ENCODE measurements around the gene ITPRIPL1.

Gene ITPRIPL1

DNA sequence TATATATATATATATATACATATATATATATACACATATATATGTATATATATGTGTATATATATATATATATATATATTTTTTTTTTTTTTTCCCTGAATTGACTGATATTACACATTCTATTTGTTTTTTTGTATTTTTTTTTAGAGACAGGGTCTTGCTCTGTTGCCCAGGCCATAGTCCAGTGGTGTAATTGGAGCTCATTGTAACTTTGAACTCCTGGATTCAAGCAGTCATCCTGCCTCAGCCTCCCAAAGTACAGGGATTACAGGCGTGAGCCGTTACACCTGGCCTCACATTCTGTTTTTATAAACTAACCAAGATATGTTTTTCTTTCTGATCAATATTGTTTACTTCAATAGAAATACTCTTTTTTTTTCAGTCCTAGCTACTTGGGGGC lies 36.6 kb downstream of the ITPRIPL1 start:
- DNase-seq = no peak

DNA sequence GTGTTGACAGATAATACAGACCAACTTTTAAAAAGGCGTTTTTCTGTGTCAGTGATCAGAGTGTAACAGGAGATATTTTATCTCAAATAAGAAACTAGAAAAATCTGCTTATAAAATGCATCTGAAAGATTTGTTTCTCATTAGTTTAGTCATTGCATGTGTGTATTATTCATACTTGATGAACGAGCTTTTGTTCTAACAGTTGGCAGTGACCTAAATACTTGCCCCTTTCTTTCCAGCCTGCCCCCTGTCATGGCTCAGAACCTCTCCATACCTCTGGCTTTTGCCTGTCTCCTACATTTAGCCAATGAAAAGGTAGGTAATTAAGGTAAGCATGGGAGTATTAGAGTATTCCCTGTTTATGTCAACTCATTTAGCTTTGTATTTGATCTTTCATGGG lies 44.1 kb downstream of the ITPRIPL1 start:
- no peak for DNase-seq

GRCh38 chr2:96374211-96374951 lies 49.3 kb downstream of the ITPRIPL1 start:
- no peak for DNase-seq

Data from effector CD4-positive, alpha-beta T cell (primary cell).